HG02852 (cell line): ENCODE data around the gene RREB1.

Experiments
- ATAC-seq: cut with Tn5 transposase; IDR thresholded peaks from one replicate; pipeline ENCODE4 v1.9.1; 2021; ENCODE audit warnings: mild to moderate bottlenecking, moderate library complexity; ENCODE audit not compliant: unreplicated experiment

RREB1 gene

GRCh38 chr6:7107578-7108195 lies at the start of gene RREB1:
Gene RREB1, plus strand, starts transcription at chr6:7107961. Its CDS starts 73,951 bp downstream, at chr6:7181912.
- ATAC-seq, result peak; percentile 54

DNA sequence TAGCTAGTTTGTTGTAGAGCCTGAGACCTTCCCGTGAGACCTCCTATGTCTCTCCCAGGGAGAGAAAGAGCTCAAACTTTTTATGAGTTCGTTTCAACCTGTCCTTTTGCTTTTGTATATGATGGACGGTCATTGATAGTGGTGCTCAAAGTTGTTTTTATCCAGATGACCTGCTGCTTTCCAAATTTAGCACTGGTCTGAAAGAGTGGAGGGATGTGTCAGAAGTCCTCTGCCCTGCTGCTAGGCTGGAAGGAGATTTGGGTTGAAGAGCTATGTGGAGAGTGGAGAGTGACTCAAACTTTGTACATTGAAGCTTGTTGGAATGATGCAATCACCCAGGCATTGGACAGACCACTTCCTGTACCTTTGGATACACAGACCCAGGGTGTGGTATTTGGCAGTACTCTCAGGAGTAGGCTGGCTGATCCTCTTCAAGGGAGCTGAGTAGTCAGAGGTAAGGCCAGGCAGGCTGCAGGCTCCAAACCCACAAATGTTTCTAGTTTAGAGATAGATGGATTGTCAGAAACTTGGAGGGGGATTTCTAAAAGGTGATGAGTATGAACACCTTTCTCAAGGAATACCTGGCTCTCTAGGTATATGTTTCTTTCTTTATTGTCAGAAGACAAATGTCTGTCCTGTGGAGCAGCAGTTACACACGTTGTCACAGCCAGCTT lies 49.4 kb upstream of the RREB1 start:
- no peak for ATAC-seq

GRCh38 chr6:7060769-7061516 lies 46.8 kb upstream of the RREB1 start:
- no peak for ATAC-seq

DNA sequence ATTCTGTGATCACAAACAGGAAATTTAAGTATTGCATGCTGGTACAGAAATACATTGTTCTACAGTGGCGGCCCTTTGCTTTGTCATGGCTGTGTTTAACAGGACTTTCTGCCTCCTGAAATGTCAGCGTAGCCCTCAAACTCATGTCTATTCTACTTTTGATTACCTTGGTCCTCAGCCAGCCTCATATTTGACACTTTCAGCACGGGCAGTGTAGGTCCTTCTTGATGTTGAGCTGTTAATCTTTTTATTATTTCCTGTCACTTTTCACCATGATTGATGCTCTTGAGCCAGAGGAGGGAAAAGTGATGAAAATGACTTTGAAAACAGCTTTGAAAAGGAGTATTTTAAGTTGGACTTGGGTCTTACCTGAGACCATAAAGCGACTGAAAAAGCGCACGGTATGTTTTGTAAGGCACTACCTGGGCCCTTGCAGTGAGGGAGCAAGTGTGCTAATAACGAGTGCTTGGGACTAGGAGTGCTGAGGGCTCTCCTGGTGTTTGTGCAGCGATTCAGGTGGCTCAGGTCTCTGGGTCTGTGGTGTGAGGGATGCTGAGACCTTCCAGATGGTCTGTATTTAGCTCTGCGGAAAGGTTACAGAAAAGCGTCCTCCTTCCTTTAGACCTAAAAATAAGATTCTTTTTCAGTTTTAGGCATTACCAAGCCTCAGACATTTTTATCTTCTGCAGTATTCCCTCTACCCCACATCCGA lies 45.2 kb upstream of the RREB1 start:
- ATAC-seq, result no peak

DNA sequence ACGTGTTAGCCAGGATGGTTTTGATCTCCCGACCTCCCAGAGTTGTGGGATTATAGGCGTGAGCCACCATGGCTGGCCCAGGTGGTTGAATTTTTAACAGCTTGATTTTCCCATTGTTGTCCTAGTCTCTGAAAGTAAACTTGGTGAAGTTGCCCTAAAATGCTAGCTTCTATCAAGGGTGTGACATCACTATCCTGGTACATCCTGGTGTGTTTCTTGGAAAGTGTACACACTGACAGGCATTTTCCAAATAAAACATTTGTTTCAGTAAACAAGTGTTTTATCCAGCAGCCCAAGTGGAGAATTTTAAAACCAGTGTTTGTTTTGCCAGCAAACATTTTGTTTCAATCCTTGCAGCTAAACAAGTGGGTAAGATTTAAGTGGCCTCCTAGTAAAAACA lies 40.5 kb upstream of the RREB1 start:
- ATAC-seq, result no peak

DNA sequence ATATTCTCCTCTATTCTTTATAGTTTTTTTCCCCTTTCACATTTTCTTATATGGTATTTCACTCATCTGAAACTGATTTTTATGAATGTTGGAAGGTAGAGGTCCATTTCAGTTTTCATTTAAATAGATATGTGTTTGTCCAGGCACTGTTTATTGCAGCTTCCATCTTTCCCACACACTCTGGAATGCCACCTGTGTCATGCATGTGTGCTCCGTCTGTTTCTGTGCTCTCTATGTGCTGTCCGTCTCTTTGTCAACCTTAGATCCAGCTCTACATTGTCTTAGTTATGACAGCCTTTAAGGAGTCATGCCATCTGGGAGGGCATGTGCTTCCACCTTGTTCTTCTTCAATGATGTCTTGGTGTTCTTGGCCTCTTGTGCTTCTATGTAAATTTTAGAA lies 36.4 kb upstream of the RREB1 start:
- no peak for ATAC-seq

DNA sequence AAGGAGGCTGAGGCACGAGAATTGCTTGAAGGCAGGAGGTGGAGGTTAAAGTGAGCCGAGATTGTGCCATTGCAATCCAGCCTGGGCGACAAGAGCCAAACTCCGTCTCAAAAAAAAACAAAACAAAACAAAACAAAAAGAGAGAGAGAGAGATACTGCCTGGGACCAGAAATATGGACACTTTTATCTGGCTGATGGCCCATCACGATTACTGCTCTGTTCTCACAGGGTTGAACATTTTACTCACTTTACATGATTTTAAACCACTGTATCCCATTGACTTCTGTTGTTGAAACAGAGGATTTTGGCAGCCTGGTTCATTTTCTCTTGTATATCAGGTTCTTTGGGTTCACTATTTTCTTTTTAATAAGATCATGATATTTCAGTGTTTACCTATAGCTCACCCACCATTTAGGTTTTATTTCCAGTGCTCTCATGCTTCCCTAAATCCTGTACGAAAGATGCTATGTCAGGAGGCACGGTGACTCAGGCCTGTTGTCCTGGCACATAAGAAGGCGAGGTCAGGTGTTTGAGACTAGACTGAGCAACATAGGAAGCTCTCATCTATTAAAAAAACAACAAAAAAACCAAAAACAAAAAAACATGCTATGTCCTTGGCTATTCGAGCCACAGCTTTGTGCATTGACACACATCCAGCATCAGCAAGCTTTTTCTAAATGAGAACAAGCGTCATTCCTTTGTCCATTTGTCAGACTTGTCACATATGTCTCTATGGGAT lies 34.5 kb upstream of the RREB1 start:
- ATAC-seq, result no peak

GRCh38 chr6:7073821-7074525 lies 33.8 kb upstream of the RREB1 start:
- ATAC-seq, result peak; percentile 99

DNA sequence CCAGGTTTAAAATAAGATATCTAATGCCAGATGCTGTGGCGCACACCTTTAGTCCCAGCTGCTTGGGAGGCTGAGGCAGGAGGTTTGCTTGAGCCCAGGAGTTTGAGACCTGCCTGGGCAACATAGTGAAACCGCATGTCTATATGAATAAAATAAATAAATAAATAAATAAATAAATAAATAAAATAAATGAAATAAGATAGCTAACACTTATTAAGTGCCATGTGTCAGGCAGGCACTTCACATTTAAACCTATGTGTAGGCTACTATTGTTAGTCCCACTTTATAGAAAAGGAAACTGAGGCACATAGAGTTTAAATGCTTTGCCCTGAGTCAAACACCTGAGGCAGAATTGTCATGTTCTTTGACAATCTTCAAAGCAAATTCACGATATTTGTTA lies 32.9 kb upstream of the RREB1 start:
- ATAC-seq, result no peak

GRCh38 chr6:7075341-7076000 lies 32.3 kb upstream of the RREB1 start:
- ATAC-seq, result no peak

GRCh38 chr6:7077856-7078255 lies 29.9 kb upstream of the RREB1 start:
- ATAC-seq, result no peak

DNA sequence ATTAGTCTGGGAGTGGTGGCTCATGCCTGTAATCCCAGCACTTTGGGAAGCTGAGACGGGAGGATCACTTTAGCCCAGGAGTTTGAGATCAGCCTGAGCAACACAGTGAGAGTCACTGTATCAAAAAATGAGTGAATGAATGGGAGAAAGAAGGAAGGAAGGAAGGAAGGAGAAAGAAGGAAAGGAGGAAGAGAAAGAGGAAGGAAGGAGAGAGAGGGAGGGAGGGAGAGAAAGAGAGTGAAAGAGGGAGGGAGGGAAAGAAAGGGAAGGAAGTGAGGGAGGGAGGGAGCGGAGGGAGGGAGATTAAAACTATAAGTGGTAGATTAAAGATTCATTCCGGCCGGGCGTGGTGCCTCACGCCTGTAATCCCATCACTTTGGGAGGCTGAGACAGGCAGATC lies 28.9 kb upstream of the RREB1 start:
- no peak for ATAC-seq

DNA sequence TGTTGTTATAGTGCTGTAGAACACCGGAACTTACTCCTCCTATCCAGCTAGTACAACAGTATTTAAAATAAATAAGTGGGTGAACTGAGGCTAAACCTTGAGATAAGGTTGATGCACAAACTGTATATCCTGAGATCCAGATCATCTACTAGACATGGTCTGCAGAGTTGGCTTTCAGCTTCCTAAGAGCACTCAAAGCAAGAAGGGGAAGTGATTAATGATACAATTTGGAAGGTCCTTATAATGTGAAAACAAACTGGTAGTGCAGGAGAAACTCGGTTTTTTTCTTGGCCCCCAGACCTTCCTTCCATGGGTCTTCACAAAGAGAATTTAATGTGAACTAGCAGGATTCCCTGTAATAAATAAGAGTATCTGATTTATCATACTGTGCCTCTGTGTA lies 27.4 kb upstream of the RREB1 start:
- no peak for ATAC-seq

DNA sequence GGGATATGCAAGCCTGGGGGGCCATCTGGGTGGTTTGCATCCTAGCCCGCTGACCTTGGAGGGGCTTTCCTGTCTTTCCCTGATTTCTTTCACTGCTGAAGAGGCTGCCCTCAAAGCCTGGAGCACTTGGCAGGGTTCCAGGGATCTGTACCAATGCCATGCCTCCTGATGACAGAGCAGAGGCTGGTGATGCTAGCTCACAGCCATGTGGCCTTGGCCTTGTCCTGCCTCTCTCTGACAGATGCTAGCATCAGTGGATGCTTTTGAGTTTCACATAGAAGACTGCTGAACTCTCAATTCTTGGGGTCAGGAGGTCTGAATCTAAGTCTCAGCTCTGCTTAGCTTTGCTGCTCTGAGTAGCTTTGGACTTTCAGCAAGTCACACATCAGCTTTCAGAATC lies 21.9 kb upstream of the RREB1 start:
- no peak for ATAC-seq

DNA sequence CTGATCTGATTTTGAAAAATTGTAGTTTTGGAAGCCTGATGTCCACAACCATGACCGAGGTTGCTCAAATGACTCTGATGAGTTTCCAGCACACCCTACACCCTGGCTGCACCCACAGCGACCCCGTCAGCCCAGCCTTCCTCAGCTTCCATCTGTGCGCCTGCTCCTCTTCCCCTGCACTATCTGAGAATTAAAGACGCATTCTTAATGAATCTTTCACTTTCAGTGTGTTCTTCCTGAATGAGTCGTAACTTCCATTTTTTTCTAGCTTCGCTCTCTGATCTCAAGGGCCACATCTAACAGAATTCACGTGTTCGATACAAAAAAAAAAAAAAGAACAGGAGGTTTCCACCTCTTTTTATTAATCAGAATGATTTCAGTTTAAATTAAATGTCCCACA lies 21.3 kb upstream of the RREB1 start:
- ATAC-seq, result peak; percentile 71

DNA sequence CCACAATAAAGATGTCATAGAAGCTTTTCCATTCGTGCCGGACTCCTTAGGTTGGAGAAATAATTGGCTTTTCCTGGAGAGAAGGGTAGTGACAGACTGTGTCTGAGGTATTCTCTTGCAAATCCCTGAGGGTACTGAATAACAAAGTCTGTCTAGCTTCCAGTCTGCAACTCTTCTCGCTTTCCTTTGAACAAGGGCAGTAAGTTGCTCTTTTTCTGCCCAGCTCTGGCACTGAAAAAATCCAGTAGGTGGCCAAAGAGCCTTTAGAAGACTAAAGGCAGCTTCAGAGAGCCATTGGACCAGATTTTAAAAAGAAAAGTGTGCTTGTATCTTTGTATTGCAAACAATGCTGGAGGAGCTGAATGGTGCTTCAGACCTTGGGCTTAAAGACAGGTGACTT lies 20.7 kb upstream of the RREB1 start:
- ATAC-seq, result no peak

GRCh38 chr6:7087491-7087979 lies 20.2 kb upstream of the RREB1 start:
- ATAC-seq, result peak; percentile 60

- no peak for ATAC-seq
These were observed 19.6 kb upstream of the RREB1 start for GRCh38 chr6:7088076-7088742.

DNA sequence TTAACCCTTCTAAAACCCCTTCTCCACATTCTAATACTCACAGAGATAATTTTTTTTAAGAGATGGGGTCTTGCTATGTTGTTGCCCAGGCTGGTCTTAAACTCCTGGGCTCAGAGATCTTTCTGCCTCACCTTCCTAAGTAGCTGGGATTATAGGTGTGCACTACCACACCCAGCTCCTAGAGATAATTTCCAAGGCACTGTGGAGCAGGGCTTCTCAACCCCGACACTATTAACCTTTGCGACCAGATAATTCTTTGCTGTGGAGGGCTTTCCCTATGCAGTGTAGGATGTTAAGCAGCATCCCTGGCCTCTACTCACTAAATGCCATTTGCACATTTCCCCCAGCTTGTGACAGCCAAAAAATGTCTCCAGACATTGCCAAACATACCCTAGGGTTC lies 8.8 kb upstream of the RREB1 start:
- ATAC-seq, result no peak
